ENCODE results near the gene INHBE.

INHBE gene

DNA sequence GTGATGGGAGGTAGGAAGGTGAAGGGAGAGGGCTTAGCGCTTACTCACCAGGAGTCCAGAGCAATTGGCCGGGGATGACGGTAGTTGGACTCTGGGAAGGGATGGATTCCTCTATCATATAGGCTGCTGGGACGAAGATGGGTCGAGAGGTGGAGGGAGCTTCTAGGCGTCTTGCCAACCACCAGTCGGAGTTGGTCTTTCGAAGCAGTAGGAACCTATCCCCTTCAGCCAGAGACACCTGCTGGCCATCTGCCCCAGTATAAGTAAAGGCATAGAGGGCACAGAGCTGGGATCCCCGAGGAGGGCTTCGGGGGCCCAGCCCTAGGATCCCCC, 23.9 kb downstream of the INHBE start:
- in situ Hi-C loops (cut with MboI; ENCODE audit: low pct_unique_long_range_greater_than_20kb, low sequenced_read_pairs, unreplicated experiment): no loop called here
- TF ChIP-seq, protein P1, sequence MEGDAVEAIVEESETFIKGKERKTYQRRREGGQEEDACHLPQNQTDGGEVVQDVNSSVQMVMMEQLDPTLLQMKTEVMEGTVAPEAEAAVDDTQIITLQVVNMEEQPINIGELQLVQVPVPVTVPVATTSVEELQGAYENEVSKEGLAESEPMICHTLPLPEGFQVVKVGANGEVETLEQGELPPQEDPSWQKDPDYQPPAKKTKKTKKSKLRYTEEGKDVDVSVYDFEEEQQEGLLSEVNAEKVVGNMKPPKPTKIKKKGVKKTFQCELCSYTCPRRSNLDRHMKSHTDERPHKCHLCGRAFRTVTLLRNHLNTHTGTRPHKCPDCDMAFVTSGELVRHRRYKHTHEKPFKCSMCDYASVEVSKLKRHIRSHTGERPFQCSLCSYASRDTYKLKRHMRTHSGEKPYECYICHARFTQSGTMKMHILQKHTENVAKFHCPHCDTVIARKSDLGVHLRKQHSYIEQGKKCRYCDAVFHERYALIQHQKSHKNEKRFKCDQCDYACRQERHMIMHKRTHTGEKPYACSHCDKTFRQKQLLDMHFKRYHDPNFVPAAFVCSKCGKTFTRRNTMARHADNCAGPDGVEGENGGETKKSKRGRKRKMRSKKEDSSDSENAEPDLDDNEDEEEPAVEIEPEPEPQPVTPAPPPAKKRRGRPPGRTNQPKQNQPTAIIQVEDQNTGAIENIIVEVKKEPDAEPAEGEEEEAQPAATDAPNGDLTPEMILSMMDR (IDR thresholded peaks at IDR 0.05; ENCODE audit: extremely low read depth, insufficient read depth, missing control alignments): no peak
- DNase-seq (ENCODE audit: low spot score): no peak

DNA sequence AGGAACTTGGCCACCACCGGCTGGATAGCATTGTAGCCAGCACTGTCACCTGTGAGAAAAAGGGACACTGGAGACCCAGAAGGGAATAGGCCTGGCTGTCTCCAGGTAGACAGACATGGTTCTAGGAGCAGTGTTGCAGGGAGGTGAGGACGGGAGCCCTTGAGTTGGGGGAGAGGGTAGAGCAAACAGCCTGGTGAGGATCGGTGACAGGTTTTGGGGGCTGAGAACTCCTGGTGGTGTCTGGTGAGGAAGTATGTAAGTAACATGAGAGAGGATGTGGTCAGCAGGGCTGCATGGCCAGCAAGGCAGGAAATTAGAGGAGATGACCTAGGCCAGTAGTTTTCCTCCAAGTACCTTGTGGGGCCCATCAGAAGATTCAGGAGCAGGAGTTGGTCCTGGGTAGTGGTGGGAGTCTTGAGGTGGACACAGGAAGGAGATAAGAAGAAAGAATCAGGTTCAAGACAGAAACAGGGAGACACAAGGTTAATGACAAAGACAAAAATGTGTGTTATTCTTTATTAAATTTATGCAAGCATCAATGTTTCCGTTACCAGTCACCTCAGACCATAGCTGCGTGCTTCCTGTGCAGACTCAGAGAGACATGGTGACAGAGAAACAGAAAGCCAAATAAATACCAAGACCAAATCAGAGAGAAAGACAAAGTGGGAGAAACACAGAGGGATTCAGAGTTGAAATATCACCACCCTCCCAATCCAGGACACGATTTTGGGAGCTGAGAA, 24.4 kb downstream of the INHBE start, which contains the start of gene ARHGAP9:
TSS of gene ARHGAP9 (minus strand) at position 491 of the 740 bp plus-strand sequence. CDS start at position 31, 460 bp downstream.
- in situ Hi-C loops (cut with MboI; ENCODE audit: low pct_unique_long_range_greater_than_20kb, low sequenced_read_pairs, unreplicated experiment): no loop called here
- TF ChIP-seq, protein P1 (IDR thresholded peaks at IDR 0.05; ENCODE audit: extremely low read depth, insufficient read depth, missing control alignments): no peak
- peak; percentile 76 for DNase-seq (ENCODE audit: low spot score)

DNA sequence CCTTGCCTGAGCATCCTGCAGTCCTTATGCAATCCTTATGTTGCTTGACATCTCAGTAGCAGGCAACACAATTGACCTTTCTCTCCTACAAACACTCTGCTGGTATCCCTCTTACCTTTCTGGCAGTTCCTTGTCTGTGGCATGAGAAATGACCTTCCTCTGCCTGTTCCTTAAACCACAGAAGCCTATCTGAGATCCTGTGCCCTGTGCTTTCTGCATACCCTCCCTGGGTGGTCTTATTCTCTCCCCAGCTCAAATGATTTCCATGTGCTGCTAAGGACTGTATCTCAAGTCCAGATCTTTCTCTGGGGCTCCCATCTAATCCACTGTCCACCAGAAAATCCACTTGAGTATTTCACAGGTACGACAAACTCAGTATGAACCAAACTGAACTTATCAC, 26.6 kb downstream of the INHBE start:
- no peak for DNase-seq (ENCODE audit: low spot score)
- TF ChIP-seq, protein P1 (IDR thresholded peaks at IDR 0.05; ENCODE audit: extremely low read depth, insufficient read depth, missing control alignments): no peak
- in situ Hi-C loops (cut with MboI; ENCODE audit: low pct_unique_long_range_greater_than_20kb, low sequenced_read_pairs, unreplicated experiment): no loop called here

DNA sequence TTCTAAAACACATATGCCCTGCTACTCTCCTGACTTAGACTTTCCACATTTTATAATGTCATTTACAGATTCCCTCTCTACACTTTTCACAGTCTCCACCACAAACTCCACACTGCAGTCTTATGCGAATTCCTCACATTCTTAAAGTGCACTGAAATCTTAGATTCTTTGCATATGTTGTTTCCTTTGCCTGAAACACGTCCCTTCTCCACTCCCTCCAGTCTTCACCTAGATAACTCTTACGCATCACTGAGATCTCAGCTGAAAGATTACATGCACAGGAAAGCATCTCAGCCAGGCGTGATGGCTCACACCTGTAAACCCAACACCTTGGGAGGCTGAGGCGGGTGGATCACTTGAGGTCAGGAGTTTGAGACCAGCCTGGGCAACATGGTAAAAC, 28.4 kb downstream of the INHBE start:
- TF ChIP-seq, protein P1 (IDR thresholded peaks at IDR 0.05; ENCODE audit: extremely low read depth, insufficient read depth, missing control alignments): no peak
- no peak for DNase-seq (ENCODE audit: low spot score)
- in situ Hi-C loops (cut with MboI; ENCODE audit: low pct_unique_long_range_greater_than_20kb, low sequenced_read_pairs, unreplicated experiment): no loop called here

DNA sequence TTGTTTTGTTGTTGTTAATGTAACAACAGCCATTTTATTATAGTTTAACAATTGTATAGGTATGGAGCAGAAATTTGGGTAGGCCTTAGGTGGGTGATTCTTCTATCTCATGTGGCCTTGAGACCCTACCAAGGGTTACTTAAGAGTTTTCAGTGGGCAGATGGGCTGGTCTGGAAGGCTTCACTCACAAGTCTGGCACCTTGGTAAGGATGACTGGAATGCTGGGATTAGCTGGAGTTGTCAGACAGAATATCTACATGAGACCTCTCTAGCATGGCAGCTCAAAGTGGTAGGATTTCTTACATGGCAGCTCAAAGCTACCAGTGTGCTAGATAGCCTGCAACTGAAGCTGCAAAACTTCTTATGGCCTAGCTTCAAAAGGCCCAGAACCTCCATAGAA, 30.6 kb downstream of the INHBE start:
- no peak for DNase-seq (ENCODE audit: low spot score)
- TF ChIP-seq, protein P1 (IDR thresholded peaks at IDR 0.05; ENCODE audit: extremely low read depth, insufficient read depth, missing control alignments): no peak
- in situ Hi-C loops (cut with MboI; ENCODE audit: low pct_unique_long_range_greater_than_20kb, low sequenced_read_pairs, unreplicated experiment): no loop called here

DNA sequence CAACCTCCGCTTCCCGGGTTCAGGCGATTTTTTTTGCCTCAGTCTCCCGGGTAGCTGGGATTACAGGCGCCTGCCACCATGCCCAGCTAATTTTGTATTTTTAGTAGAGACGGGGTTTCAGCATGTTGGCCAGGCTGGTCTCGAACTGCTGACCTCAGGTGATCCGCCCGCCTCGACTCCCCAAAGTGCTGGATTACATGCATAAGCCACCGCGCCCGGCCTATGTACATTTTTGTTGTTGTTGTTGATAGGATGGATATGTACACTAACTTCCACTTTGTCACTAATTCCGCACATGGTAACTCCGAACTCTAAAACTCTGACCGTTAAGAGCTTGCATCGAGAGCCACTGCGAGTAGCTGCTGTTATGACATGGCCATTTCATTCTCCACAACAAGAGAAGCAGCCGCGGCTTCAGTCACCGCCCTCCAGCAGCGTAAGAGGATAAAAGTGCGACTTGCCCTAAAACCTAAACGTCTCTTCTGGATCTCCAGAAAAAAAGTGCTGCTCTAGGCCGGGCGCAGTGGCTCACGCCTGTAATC, 32.0 kb downstream of the INHBE start:
- in situ Hi-C loops (cut with MboI; ENCODE audit: low pct_unique_long_range_greater_than_20kb, low sequenced_read_pairs, unreplicated experiment): no loop called here
- no peak for DNase-seq (ENCODE audit: low spot score)
- TF ChIP-seq, protein P1 (IDR thresholded peaks at IDR 0.05; ENCODE audit: extremely low read depth, insufficient read depth, missing control alignments): no peak
